ENCODE measurements around the gene SYT17.

- TF ChIP-seq SRF (IDR thresholded peaks at IDR 0.05; ENCODE audit: low read depth) (no peak), EZH2 (IDR thresholded peaks at IDR 0.05) (no peak), CTCF (IDR thresholded peaks at IDR 0.05 in 2 of 3, conservative IDR thresholded peaks at IDR 0.05 in 1 of 3; ENCODE audit: borderline replicate concordance in 1 of 3, insufficient read depth in 1 of 3, low read depth in 2 of 3, low read length in 2 of 3) (no peak), POLR2AphosphoS5 (IDR thresholded peaks at IDR 0.05; ENCODE audit: low read depth, low read length) (no peak), POLR2A (IDR thresholded peaks at IDR 0.05; ENCODE audit: borderline replicate concordance, extremely low read depth, insufficient read depth, insufficient read length) (no peak), ZNF274 (IDR thresholded peaks at IDR 0.05; ENCODE audit: low read depth, low read length) (no peak), FOSL1 (IDR thresholded peaks at IDR 0.05; ENCODE audit: low read depth) (no peak), RAD21 (IDR thresholded peaks at IDR 0.05; ENCODE audit: low read depth) (no peak), JUND (IDR thresholded peaks at IDR 0.05) (no peak), EZH2phosphoT487 (IDR thresholded peaks at IDR 0.05; ENCODE audit: borderline replicate concordance) (no peak), ELF1 (IDR thresholded peaks at IDR 0.05; ENCODE audit: borderline replicate concordance, low read depth) (no peak), SIN3A (IDR thresholded peaks at IDR 0.05; ENCODE audit: low read depth) (no peak)
- TF ChIP-seq, protein P1, sequence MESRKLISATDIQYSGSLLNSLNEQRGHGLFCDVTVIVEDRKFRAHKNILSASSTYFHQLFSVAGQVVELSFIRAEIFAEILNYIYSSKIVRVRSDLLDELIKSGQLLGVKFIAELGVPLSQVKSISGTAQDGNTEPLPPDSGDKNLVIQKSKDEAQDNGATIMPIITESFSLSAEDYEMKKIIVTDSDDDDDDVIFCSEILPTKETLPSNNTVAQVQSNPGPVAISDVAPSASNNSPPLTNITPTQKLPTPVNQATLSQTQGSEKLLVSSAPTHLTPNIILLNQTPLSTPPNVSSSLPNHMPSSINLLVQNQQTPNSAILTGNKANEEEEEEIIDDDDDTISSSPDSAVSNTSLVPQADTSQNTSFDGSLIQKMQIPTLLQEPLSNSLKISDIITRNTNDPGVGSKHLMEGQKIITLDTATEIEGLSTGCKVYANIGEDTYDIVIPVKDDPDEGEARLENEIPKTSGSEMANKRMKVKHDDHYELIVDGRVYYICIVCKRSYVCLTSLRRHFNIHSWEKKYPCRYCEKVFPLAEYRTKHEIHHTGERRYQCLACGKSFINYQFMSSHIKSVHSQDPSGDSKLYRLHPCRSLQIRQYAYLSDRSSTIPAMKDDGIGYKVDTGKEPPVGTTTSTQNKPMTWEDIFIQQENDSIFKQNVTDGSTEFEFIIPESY (IDR thresholded peaks at IDR 0.05; ENCODE audit: extremely low read depth, insufficient replicate concordance, low read length), result no peak
Measured at GRCh38 chr16:19196871-19197270, 28.8 kb downstream of the SYT17 start.
